DMS53 (cell line): Measurements from ENCODE around the gene PLA2G15.

Experiments used
- DNase-seq: peaks from one replicate; lab custom pipeline; 2025; lab: John Stamatoyannopoulos, UW

Gene PLA2G15

DNA sequence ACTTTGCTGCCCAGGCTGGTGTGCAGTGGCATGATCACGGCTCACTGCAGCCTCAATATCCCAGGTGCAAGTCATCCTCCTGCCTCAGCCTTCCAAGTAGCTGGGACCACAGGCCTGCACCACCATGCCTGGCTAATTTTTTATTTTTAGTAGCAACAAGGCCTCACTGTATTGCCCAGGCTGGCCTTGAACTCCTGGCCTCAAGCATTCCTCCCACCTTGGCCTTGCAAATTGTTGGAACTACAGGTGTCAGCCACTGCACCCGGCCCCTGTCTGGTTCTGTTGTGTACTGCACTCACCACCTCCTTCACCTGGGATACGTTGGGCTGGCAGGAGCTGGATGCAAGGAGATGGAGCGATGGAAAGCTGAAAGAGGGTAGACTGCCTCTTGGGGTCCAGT is 8.5 kb downstream of the PLA2G15 start:
- DNase-seq = no peak

DNA sequence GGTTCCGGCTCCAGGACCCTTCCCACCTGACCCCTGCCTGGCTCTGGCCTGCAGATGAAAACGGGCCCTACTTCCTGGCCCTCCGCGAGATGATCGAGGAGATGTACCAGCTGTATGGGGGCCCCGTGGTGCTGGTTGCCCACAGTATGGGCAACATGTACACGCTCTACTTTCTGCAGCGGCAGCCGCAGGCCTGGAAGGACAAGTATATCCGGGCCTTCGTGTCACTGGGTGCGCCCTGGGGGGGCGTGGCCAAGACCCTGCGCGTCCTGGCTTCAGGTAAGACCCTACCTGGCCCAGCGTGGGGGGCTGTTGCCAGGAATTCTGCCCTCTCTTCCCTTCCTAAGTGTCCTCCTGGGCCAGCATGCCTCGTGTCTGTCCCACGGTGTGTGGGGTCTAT is 10.5 kb downstream of the PLA2G15 start:
- no peak for DNase-seq

DNA sequence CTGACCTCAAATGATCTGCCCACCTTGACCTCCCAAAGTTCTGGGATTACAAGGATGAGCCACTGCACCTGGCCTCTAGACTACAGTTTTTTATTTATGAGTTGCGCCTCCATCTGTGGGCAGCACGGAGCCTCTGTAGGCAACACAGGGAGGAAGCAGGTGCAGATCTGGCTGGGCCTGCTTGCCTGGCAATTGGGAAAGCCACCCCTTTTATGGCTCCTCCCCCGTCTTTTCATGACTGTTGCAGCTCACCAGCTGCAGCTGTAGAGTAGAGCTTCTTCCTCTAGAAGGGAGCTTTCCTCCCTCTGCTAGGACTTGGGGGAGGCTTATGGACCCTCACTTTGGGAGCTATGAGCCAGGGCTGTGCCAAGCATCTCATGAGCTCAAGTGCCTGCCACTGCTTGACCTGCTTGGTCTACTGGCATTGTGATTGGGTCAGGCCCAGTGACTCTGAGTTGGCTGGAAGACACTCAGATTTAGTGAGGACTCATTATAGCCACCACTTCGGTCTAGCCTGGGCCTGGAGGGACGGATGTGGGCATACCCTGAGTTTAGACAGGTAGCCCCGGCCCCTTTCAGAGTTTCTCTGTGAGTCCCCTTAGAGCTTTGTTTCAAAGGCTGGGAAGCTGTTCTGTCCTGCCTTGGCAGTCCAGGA is 12.2 kb downstream of the PLA2G15 start:
- peak; percentile 93 for DNase-seq

DNA sequence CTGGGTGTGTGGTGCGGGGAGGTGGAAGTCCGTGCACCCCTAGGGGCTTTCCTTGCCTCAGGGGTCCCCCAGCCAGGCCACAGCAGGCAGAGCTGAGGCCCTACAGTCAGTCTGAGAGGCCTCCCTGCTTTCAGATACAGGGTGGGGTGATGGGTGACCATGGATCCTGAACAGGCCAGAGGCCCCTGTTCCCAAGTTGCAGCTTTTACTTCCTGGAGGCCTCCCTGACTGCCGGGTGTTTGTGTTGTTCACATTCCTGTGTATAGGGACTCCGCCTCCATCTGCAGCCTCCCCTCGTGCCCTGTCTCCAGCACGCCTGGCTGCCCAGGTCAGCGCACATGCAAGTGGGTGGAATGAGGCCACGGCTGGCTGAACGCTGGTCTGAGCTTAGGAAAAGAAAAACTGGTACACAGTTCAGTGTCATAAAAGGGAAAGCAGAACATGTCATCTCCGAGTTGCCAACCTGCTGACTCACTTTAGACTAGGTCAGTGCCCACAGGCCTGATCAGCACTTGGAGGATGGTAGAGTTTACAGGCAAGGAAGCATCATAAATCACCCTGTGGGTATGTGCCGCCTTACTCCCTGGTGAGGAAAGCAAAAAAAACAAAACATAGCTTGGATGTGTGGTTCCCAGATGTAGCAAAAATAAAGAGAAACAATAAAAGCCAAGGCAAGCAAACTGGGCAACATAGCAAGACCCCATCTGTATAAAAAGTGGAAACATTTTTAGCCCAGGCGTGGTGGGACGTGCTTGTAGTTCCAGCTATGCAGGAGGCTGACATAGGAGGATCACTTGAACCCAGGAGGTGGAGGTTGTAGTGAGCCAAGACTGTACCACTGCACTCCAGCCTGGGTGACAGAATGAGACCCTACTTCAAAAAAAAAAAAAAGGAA is 13.0 kb downstream of the PLA2G15 start:
- peak; percentile 83 for DNase-seq

DNA sequence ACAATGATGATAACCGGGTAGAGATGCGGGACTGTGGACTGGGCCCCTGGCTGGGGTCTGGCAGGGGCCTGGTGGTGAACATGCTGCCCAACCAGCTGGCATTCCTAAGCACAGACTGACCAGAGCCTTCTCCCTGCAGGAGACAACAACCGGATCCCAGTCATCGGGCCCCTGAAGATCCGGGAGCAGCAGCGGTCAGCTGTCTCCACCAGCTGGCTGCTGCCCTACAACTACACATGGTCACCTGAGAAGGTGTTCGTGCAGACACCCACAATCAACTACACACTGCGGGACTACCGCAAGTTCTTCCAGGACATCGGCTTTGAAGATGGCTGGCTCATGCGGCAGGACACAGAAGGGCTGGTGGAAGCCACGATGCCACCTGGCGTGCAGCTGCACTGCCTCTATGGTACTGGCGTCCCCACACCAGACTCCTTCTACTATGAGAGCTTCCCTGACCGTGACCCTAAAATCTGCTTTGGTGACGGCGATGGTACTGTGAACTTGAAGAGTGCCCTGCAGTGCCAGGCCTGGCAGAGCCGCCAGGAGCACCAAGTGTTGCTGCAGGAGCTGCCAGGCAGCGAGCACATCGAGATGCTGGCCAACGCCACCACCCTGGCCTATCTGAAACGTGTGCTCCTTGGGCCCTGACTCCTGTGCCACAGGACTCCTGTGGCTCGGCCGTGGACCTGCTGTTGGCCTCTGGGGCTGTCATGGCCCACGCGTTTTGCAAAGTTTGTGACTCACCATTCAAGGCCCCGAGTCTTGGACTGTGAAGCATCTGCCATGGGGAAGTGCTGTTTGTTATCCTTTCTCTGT is 14.0 kb downstream of the PLA2G15 start:
- DNase-seq = no peak

DNA sequence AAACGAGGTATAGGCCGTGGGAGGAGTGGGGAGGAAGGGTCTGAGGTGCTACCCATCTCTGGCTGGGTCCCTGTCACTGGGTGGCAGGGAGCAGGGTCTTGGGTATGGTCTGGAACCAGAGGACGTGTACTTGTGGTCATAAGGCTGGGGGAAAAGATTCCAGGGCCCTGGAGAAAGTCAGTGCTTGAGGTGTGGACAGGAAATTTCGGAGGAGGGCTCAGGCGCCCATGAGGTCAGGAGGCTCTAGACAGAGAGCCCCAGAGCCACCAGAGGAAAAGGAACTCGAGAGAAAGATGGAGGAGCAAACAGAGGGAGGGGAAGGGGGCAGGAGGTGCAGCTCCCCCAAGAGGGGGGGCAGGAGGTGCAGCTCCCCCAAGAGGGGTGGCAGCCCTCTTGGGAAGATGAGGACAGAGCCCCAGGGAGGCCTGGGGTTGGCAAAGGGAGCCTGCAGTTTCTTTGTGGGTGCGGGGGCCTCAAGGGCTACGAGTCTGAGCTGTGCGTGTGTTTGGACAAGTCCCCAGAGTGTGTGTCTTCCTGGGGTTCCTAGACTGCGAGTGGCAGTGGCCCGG is 18.5 kb downstream of the PLA2G15 start:
- DNase-seq = no peak

DNA sequence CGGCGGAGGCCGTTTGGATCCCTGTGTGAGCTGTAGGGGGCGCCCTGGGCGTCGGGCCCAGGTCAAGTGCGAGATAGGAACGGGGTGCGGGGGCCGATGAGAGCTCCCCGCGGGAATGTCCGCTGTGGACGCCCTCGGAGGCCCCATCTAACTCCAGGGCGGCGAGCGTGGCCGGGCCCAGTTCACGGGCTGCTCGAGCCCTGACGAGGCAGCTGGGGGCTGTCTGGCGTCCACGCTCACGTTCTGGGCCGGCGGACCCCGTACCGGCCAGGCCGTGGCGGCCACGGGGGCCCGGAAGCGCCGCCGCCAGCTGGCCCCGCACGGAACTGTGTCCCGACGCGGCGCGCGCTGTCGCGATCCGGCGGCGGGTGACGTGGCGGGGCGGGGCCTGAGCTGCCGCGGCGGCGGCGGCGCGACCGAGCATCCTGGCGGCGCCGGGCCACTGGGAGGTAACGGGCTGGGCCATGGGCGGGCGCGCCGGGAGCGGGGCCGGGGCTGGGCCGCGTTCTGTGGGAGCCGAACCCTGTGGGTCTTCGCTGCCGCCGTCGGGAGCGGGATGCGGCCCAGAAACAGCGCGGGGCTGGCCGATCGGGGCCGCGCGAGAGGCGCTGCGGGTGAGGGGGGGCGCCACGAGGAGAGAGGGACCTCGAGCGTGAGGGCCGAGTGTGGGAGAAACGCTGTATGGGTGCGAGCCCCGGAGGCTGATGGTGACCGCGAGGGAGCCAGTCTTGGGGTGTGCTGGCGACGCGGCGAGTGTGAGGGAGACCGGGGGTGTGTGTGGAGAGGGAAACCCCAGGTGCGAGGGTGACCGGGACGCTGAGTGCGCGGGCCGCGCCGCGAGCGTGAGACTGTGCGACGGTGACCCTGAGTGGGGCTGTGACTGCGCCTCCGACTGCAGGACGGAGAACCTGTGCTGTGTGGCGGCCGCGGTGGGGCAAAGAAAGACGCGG is 19.2 kb downstream of the PLA2G15 start, which contains the start of gene SLC7A6:
SLC7A6 (plus strand) TSS at position 399 of the 950 bp plus-strand sequence. CDS start 10,201 bp downstream, outside the sequence.
- peak; percentile 75 for DNase-seq

DNA sequence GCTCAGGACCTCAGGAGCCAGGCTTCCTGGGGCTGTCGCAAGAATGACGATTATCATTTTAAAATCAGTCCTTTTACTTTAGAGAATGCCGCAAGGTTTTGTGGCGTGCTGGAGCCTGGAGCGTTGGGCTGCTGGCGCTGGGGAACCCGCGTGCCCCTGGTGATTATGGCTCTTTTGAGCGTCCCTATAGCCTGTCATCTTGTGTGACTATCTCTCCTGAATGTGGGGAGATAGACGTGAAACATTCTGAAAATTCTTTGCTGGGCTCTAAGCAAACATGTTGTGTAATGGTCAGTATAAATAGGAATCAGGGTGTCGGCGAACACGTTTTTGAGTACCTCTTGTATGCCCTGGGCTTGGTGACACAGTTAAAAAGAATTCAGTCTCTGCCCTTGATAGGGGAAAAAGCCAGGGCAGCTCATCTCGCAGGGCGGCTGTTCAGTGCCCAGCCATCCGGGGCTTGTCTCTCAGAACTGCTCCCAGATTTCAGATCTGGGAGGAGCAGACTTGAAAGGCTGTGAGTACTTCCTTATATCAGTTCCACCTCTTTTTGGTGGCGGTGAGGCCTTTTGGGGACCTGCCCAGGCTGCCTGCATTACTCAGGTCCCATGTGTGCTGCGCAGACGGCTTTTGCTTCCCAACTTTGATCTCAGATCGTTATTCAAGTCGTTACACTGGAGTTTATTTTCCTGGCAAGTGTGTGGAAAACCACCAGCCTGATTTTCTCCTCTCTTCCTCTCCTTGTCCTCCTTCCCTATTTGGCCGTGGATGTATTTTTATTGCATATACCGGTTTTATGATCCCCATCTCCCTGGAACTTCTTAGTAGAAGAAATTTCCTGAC is 20.1 kb downstream of the PLA2G15 start:
- peak; percentile 68 for DNase-seq

DNA sequence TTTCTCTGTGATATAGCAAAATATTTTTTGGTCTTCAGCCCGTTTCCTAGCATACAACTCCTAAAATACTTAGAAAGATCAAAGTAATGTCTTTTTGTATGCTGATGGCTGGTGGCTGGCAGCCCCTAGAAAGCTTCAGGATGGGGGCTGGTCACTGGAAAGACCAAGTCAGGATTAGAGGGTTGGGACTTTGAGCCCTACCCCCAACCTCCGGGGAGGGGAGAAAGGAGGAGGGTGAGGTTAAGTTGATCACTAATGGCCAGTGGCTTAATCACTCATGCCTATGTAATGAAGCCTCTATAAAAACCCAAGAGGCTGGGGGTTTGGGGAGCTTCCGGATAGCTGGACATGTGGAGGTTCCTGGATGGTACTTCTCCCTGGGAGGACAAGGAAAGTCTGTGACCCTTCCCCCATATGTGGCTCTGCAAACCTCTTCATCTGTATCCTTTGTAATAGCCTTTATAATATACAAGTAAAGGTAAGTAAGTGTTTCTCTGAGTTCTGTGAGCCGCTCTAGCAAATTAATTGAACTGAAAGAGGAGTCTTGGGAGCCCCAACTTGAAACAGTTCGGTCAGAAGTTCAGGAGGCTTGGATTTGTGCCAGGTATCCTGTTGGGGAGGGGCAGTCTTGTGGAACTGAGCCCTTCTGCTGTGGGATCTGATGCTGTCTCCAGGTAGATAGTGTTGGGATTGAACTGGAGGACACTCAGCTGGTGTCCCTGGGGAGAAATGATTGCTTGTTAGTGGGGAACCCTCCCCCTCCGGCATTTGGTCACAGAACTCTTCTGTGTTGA is 22.6 kb downstream of the PLA2G15 start:
- DNase-seq = no peak

DNA sequence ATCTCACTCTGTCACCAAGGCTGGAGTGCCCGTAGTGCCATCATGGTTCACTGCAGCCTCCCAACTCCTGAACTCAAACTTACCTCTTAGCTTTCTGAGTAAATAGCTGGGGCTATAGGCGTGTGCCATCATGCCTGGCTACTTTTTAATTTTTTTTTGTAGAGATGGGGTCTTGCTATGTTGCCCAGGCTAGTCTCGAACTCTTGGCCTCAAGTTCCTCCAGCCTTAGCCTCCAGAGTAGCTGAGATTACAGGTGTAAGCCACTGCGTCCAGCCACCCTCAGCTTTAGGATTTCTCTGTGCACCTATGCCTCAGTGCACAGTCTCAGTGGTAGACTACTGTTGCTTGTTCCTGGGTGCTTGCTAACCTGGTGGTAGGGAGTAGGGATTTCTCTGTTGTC is 24.6 kb downstream of the PLA2G15 start:
- DNase-seq = no peak

DNA sequence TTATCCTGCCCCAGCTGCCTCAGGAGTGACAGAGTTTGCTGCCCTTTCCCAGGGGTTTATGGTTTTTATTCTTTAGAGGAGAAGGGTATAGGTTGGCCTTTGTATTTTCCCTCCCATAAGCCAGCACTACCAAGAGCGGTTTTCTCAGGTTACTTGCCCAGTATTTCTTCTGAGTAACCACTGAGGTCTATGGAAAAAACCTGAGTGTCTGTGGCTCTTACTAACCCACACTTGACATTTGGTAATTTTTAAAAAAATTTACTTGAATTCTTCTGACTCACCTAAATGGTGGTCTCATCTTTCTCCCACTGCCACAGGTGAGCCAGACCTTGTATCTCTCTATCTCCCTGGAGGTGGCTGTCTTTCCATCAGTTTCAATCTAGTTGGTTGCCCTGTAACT is 25.2 kb downstream of the PLA2G15 start:
- no peak for DNase-seq

DNA sequence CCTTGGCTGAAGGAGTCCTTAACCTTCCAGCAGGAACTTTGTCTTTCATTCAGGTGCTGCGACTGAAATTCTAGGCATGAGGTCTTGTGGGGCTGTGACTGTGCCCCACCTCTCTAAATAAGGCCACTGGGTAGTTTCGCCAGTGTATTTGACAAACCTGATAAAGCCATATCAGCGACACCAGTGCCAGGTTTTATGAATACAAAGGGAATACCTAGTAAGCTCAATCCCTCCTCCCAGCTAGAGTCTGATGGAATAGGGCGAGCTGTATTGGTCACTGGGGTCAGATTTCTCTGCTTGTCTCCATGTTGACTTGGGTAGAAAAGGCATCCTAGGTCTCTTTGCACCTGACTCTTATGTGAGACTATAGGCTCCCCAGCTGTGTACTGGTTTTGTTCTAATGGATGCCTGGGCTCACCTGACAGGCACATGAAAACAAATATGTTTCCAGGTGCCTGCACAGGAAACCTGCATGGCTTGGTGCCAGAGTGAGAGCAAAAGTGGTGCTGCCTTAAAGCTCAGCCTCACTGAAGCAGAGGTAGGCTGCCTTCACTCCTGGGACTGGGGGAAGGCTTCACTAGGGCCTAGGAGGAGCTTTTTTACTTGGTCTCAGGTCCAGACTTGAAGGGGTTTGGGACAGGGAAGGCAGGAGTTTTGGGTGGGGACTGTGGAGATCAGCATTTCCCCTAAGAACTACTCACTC is 27.5 kb downstream of the PLA2G15 start:
- DNase-seq = peak; percentile 63

DNA sequence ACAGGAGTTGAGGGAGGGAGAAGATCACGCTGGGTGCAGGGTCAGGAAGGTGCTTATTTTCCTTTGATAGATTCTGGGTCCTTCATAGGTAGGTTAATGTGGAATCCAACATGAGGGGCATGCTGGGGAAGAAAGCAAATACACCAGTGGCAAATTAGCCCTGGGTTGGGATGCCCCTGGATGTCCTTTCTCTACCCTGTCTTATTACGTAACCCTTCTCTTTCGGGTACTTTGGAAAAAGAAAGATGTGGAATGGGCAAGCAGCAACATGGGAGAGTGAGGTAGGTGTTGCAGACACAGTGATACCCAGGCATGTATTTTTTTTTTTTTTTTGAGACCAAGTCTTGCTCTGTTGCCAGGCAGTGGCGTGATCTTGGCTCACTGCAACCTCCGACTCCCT is 28.3 kb downstream of the PLA2G15 start:
- DNase-seq = no peak

DNA sequence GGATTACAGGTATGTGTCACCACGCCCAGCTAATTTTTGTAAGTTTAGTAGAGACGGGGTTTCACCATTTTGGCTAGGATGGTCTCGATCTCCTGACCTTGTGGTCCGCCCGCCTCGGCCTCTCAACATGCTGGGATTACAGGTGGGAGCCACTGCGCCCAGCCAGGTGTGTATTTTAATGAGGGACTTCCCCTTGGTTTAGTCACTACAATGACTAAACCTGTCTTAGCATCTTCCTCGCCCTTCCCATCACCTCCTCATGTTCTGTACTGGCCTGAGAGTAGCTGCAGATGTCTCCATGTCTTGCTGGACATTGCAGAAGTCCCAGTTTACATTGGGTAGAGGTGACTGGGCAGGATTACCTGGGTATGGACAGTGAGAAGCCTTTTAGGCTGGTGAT is 28.7 kb downstream of the PLA2G15 start:
- DNase-seq = no peak

DNA sequence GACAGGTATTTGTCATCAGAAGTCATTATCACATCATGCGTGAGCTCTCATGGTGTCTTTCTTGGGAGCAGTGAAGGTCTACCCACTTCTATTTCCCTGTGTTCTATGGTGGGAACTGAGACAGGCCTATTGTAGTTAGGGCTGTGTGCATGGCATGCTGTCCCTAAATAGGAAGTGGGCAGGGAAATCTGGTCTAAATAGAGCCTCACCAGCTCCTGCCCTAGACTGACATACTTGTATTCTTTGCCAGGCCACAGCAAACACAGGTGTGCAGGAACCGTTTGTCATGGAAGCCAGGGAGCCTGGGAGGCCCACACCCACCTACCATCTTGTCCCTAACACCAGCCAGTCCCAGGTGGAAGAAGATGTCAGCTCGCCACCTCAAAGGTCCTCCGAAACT is 29.3 kb downstream of the PLA2G15 start:
- DNase-seq = no peak

DNA sequence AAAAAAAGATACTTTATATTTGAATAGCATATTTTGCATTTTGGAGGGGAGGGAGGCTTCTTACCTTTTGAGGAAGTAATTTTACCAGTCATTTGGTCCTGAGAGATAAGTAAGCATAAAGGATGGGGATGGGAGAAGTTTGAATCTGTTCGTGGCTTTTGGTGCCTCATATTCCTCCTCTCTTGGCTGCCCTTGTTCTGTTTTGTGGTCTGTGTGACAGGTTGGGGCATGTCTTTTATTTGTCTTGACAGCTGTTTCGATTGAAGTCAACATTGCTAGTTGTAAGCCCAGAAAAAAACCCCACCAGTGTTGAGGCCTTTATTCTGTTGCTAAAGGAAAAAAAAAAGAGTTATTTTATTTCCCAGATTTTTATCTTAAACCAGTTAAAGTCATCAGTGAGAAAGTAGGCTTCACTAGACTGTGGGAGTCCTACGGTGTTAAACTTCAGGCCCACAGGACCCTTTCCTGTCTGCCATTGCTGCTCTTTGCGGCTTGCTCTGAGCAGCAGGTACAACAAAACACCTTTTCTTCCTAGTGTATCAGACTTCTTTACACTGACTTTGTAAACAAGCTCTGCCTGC is 30.5 kb downstream of the PLA2G15 start:
- DNase-seq = peak; percentile 45

DNA sequence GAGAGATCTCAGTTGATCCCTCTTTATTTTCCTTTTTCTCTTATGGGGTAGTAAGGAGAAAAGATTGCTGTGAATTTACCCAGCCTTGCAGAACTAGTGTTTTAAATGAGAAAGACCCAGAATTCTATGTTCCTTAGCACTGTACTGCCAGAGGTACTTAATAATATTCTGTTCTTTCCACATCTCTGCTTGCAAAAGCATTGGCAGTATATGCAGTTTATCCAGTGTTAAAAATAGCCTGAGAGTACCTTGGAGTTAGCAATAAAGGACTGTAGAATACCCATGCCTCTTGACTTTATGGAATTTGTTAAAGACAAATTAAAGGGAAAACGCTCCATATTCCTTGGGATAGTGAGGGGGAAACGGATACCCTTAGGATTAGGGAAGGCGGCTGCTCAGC is 31.1 kb downstream of the PLA2G15 start:
- DNase-seq = no peak
